UCSD-AML1 (cell line): Measurements from ENCODE around the gene GLDN.

Source experiments
- DNase-seq: peaks from one replicate; lab custom pipeline; 2025; ENCODE audit not compliant: unreplicated experiment; lab: John Stamatoyannopoulos, UW

GLDN gene

GRCh38 chr15:51341366-51342226, at the start of gene GLDN:
Gene GLDN (plus strand): TSS chr15:51341655. CDS start chr15:51341685, 30 bp downstream.
- no peak for DNase-seq

- no peak for DNase-seq
Measured at GRCh38 chr15:51298620-51299019, 42.8 kb upstream of the GLDN start.

- DNase-seq, result no peak
Measured at GRCh38 chr15:51299187-51300015, 42.1 kb upstream of the GLDN start.

- no peak for DNase-seq
Measured at GRCh38 chr15:51302480-51302879, 39.0 kb upstream of the GLDN start.

GRCh38 chr15:51303462-51303980, 37.9 kb upstream of the GLDN start:
- DNase-seq, result no peak

GRCh38 chr15:51307325-51307724, 34.1 kb upstream of the GLDN start:
- no peak for DNase-seq

- DNase-seq, result no peak
Measured at GRCh38 chr15:51307811-51308210, 33.6 kb upstream of the GLDN start.

GRCh38 chr15:51310064-51310463, 31.4 kb upstream of the GLDN start:
- DNase-seq, result no peak

GRCh38 chr15:51311510-51311909, 29.9 kb upstream of the GLDN start:
- DNase-seq, result no peak

GRCh38 chr15:51312166-51313073, 29.0 kb upstream of the GLDN start:
- no peak for DNase-seq

GRCh38 chr15:51313074-51313393, 28.4 kb upstream of the GLDN start:
- no peak for DNase-seq

- no peak for DNase-seq
Measured at GRCh38 chr15:51313644-51314280, 27.7 kb upstream of the GLDN start.

GRCh38 chr15:51314391-51315337, 26.8 kb upstream of the GLDN start:
- no peak for DNase-seq

- no peak for DNase-seq
Measured at GRCh38 chr15:51315726-51316125, 25.7 kb upstream of the GLDN start.

- no peak for DNase-seq
Measured at GRCh38 chr15:51316636-51317035, 24.8 kb upstream of the GLDN start.

GRCh38 chr15:51318382-51319150, 22.9 kb upstream of the GLDN start:
- no peak for DNase-seq

GRCh38 chr15:51319539-51319938, 21.9 kb upstream of the GLDN start:
- no peak for DNase-seq

- no peak for DNase-seq
Measured at GRCh38 chr15:51320843-51321242, 20.6 kb upstream of the GLDN start.

GRCh38 chr15:51321316-51321715, 20.1 kb upstream of the GLDN start:
- no peak for DNase-seq
